ENCODE measurements around the gene NTRK3.

DNA sequence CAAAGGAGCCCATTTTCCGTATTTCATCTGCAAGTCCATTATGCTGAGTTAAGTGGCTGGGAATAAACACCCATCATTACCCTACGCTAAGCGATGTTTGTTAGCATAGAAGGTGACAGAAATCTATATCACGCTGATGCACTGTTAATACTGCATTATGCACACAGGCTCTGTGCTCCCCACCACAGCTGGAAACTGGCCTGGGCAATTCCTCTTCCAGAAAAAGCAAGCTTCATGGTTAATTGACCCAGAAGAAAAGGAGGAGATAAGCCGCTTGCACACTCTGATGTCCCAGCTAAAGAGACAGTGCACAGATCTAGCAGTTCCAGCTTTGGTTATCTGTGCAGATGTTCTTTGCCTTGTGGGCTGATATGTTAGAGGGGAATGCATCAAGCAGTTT, 232.6 kb downstream of the NTRK3 start:
- TF ChIP-seq GATA3 (IDR thresholded peaks at IDR 0.05; ENCODE audit: low read depth, low read length), result no peak
- TF ChIP-seq GATA2 (IDR thresholded peaks at IDR 0.05; ENCODE audit: low read depth, low read length), result no peak

Data from SH-SY5Y (cell line).